GM19025 (cell line): ENCODE data around the gene SPDYE18.
"Not testable (repeated sequence)": the region's sequence is repeated elsewhere in the genome, so short reads cannot be mapped to it uniquely, and the experiment has no call there.

Source experiments
- ATAC-seq: cut with Tn5 transposase; IDR thresholded peaks from one replicate; pipeline ENCODE4 v1.9.1; 2021; ENCODE audit warnings: mild to moderate bottlenecking, low read depth, moderate library complexity; ENCODE audit not compliant: unreplicated experiment

The SPDYE18 gene, protein sequence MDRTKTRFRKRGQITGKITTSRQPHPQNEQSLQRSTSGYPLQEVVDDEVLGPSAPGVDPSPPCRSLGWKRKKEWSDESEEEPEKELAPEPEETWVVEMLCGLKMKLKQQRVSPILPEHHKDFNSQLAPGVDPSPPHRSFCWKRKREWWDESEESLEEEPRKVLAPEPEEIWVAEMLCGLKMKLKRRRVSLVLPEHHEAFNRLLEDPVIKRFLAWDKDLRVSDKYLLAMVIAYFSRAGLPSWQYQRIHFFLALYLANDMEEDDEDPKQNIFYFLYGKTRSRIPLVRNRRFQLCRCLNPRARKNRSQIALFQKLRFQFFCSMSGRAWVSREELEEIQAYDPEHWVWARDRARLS

DNA sequence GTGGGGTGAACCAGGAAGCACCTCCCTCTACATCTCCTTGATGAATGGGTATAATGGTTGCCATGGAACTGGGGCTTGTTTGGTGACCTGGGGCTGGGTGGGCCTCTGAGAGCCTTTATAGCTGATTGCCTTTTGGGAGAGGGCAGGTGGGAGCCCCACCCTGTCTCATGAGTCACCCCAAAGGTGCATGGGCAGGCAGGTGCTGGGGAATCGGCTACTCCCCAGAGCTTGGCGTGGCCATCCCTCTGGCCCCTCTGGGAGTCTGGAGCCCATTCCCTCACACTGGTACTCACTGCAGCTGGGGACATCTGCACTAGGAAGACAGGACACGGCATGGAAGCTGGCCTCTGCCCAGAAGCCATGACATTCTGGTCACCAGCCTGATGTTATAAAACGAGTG is at the start of gene SPDYE18:
SPDYE18 (minus strand) TSS at position 2 of the 400 bp plus-strand sequence. CDS start 2,046 bp downstream, outside the sequence.
- not testable (repeated sequence) for ATAC-seq

DNA sequence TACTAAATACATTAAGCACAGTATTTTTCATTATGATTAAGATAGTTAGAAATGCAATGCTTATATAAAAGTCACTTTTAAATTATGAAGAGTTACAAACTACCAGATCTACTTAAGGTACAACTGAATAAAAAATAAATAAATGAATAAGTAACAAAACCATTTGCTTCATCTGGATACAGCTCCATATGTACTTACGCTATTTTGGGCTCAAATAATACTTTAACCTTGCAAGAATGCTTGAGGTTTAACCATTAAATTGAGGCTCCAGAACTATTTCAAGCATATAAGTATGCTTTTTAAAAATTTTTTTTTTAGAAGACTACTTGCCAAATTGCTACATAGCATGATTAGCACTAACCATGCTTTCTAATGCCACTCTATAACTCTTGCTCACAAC is 46.0 kb upstream of the SPDYE18 start:
- not testable (repeated sequence) for ATAC-seq

DNA sequence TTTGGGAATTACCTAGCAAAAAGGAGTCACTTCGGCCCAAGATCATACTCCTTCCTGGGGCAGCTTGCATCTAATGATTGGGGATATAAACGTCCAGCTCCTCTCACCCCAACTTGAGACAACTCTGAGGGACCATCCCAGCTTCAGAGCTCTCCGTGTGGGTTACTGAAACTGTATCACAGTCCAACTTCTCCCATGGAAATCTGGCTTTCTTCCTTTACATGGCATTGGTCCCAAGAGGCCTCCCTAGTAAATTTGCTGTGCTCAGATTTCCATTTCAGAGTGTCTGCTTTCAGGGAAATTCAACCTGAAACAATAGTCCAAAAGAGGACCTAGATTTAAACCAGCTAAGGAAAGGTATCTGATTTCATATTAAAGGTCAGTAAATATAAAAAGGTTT is 45.3 kb upstream of the SPDYE18 start:
- ATAC-seq = not testable (repeated sequence)

DNA sequence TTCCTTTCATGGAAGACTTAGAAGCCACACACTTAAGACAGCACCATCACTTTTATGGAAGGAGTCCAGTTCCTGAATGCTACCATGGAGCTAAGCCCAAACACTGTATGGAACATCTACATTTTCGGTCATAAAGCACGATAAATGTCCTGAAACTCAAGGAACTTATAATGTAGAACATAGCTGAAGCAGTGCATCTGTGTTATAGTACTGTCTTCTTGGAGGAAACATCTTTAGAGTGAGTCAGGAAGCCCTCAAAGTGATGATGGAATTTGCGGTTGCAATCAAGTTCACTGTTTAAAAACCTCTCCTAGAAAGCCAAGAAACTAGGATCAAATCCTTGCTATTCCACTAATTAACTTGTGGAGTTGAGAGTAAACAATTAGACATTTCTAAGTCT is 43.5 kb upstream of the SPDYE18 start:
- ATAC-seq = not testable (repeated sequence)

DNA sequence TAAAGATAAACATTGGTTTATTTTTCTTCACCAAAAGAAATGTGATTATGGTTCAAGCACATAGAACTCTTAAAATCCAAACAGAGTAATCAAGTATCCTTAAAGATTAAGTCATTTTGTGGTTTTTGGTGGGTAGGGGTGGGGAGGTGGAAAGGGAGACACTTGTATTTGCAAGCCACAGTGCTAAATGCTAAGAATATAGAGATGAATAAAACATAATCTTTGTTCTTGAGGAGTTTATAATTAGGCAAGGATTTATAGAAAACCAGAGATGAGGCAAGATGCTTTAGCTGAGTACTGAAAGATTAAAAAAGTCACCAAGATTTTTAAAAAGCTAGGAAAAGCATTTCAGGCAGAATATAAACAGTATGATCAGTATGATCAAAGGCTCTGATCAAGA is 40.3 kb upstream of the SPDYE18 start:
- not testable (repeated sequence) for ATAC-seq

DNA sequence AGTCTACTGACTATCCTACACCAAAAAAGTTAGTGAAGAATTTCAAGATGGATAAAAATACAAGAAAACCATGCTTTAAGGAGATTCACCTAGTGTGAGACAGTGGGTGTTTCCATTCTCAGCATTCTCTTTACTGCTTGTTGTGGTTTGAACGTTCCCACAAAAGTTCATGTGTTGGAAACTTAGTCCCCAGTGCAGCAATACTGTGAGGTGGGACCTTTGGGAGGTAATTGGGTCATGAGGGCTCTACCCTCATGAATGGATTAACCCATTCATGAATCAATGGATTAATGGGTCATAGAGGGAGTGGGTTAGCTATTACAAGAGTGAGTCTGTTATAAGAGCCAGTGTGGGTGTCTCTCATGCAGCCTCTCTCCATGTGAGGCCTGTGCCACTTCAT is 38.8 kb upstream of the SPDYE18 start:
- ATAC-seq = not testable (repeated sequence)

DNA sequence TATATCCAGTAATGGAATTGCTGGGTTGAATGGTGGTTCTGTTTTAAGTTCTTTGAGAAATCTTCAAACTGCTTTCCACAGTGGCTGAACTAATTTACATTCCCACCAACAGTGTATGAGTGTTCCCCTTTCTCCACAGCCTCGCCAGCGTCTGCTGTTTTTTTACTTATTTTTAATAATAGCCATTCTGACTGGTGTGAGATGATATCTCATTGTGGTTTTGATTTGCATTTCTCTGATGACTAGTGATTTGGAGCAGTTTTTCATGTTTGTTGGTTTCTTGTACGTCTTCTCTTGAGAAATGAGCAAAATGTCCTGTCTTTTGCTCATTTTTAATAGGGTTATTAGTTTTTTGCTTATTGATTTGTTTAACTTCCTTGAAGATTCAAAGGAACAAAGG is 38.1 kb upstream of the SPDYE18 start:
- not testable (repeated sequence) for ATAC-seq

DNA sequence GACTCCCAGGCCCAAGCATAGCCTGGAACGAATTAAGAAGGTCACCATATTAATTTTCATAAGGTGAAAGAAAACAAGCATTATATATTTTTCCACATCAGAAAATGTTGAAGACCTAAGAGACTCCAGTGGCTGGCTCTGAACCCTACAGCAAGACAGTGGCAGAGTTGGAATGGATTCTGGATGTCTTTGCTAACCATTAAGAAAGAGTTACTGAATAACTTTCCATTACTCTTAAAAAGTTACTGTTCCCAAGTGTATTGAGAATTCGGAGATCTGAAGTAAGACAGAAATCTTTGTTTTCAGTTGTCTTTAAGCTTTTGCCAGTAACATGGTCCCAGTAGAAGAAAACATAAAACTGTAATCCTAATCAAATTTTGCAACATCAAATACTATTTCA is 29.9 kb upstream of the SPDYE18 start:
- not testable (repeated sequence) for ATAC-seq

DNA sequence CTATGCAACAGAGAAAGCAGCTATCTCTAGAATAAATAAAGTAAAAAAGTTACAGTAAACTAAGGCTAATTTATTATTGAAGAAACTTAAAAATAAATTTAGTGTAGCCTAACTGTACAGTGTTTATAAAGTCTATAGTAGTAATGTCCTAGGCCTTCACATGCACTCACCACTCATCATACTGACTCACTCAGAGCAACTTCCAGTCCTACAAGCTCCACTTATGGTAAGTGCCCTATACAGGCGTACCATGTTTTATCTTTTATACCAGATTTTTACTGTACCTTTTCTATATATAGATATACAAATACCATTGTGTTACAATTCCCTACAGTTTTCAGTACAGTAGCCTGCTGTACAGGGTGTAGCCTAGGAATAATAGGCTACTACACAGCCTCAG is 19.8 kb upstream of the SPDYE18 start:
- ATAC-seq = not testable (repeated sequence)

DNA sequence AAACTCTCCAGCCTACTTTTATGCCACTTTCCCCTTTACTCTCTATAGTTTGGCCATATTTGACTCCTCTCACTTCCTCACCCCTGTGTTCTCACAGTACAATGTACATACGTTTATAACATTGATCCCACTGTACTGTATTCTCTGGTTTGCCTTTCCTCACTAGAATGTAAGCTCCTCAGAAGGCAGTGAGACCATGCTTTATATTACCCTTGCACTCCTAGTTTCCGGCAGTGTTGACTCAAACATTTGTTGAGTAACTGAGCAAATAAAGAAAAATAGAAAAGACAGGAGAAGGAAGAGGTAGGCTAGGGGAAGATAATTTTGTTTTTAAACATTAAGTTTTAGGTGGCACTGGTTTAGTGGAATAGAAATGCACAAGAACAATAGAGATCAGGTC is 17.9 kb upstream of the SPDYE18 start:
- not testable (repeated sequence) for ATAC-seq

DNA sequence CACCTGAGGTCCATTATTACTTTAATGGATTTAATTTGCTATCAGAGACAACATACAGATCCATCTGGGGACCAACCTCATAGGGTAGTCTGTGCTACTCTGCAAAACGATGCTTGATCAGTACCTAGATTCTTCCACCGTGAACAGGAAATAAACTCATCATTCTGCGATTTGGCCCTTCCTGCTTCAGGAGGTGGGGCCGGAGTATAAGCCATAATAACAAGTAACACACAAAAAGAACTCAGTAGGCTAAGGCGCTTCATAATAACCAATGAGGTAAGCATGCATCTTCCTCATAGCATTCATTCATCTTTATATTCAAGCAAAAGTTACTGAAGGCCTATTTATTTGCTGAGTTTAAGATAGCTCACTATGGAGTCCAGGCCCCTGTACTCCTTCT is 17.3 kb upstream of the SPDYE18 start:
- ATAC-seq = not testable (repeated sequence)

DNA sequence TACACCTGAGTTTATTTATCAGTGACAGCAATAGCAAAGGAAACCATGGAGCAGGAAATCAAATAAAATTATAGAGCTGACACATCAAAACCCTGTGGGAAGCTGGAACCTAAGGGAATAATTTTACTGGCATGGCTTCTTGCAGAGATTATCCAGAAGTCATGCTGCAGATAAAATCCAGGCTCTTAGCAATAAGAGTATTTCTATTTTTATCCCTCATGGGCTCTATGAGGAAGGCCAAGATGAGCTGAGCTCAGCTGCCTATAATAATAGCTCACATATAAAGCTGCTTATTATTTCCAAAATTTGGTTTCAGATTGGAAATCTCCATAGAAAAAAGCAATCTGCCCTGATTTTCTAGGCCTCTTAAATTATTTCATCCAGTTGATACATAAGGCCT is 16.8 kb upstream of the SPDYE18 start:
- not testable (repeated sequence) for ATAC-seq

DNA sequence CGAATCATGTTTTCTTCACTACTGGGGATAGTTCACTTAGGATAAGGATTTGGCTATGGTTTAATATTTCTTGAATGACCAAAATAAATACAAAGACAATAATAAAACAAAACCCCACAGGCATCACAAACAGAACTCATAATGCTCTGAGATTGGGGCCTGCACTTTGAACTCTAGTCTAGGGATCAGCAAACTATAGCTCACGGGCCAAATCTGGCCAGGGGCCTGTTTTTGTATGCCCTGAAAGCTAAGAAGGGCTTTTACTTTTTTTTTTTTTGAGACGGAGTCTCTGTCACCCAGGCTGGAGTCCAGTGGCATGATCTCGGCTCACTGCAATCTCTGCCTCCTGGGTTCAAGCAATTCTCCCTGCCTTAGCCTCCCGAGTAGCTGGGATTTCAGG is 14.7 kb upstream of the SPDYE18 start:
- ATAC-seq = not testable (repeated sequence)

DNA sequence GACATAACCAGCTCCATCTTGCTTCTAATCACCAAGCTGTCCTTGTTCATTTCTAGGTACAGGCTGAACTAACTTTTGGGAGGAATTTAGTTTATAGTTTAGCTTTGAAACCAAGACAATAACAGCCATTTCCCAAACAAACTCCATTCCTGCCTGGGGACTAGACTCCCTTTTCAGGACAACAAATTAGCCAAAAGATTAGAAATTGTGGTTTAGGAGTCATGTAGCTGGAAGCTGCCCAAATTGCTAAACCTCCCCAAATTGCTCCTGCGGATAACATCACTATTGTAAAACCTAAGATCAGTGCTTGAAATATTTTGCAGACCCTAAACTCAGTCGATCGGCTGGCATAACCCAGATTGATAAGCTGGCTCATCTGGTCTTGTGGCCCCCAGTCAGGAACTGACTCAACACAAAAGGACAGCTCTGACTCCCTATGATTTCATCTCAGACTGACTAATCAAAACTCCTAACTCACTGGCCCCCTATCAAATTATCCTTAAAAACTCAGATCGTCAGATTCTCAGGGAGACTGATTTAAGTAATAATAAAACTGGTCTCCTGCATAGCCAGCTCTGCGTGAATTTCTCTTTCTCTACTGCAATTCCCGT is 12.5 kb upstream of the SPDYE18 start:
- not testable (repeated sequence) for ATAC-seq

DNA sequence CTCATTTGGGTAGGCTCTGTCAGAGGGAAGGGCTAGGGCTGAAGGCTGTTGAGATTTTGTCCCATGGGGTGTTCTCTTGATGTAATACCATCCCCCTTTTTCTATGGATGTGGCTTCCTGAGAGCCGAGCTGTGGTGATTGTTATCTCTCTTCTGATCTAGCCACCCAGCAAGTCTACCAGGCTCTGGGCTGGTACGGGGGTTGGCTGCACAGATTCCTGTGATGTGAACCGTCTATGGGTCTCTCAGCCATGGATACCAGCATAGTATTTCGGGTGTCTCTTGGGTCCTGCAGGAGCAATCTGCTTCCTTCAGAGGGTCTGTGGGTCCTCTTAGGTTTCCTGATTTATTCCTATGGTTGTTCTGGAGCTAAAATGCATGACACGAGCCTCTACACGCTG is 8.8 kb upstream of the SPDYE18 start:
- not testable (repeated sequence) for ATAC-seq

DNA sequence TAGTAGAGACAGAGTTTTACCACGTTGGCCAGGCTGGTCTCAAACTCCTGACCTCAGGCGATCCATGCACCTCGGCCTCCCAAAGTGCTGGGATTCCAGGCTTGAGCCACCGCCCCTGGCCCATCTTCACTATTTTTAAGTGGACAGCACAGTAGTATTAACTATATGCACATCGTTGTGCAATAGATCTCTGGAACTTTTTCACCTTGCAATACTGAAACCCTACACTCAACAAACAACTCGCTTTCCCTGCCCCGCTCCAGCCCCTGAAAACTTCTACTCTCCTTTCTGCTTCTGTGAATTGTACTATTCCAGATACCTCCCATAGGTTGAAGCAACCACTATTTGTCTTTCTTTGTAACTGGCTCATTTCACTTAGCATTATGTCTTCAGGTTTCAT is 3.5 kb upstream of the SPDYE18 start:
- ATAC-seq = not testable (repeated sequence)

DNA sequence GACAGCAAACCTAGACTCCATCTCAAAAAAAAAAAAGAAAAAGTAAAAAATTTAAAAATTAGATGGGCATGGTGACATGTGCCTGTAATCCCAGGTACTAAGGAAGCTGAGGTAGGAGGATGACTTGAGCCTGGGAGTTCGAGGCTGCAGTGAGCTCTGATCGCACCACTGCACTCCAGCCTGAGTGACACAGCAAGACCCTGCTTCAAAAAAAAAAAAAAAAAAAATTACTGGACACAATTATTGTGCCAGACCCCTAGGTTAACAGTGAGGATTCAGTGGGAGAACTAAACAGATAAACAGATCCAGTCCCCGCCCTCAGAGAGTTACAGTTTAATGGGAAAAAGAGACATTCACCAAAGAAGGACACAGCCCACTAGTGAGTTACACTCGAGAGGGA is 1.4 kb upstream of the SPDYE18 start:
- ATAC-seq = not testable (repeated sequence)

DNA sequence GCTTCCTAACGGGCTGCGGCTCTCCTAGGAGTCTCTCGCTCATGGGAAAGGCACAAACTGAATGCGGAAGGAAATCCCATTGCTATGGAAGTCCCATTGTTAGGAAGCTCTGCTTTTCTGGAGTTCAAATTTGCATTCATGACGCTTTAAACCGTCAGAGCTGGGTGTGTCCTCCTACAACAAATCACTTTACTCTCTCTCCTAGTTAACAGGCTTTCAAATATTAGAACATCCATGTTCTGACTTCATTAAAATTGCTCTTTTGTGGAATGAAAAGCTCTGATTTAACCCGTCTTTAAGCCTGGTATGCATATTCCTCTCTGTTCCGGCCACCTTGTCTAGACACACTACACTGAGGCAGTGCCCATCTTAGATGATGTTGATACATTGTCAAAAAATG is 30.1 kb downstream of the SPDYE18 start, which contains the start of gene SPDYE17:
SPDYE17 (minus strand) TSS at position 101 of the 400 bp plus-strand sequence. CDS start 1,791 bp downstream, outside the sequence.
- not testable (repeated sequence) for ATAC-seq

DNA sequence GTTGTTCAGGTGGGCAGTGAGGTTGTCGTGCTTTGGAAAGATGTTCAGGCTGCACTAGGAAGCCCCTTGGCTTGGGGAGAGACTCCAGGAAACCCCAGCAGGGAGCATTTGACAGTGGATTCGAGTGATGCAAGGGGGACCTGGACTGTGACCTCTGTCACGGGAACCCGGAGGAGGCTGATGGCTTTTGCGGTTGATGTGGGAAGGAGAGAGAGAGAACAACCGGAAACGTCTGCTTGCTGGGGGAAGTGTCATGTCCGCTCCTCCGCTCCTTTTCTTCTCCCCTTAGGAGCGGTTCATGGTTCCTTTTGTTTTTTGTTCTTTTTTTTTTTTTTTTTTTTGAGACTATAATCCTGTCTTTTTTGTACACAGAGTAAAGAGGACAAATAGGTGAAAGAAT is 36.0 kb downstream of the SPDYE18 start:
- not testable (repeated sequence) for ATAC-seq

DNA sequence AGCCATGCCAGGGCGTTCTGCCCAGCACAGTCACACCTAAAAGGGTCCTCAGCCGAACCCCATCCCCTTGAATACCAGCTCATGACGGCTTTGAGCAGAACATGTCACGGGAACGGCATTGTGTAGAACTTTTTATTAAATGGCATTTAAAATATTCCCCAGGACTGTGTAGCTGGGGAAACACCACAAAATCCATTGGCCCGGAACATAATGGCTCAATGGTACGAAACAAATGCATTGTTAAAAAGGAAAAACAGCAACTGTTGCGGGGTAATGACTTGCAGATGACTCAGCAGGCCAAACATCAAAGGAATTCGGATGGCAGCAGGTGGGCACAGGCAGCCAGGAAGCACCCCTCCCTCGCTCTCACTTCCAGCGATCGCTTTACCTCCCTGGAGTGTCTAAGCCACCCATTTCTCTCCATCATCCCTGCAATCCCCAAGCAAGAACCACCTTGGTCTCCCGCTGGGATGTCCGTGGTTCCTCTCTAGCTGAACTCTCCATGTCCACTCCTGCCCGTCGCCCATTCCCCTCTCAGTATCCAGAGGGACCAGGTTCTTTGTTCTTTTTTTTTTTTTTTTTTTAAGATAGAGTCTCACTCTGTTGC is 52.2 kb downstream of the SPDYE18 start:
- ATAC-seq = not testable (repeated sequence)

DNA sequence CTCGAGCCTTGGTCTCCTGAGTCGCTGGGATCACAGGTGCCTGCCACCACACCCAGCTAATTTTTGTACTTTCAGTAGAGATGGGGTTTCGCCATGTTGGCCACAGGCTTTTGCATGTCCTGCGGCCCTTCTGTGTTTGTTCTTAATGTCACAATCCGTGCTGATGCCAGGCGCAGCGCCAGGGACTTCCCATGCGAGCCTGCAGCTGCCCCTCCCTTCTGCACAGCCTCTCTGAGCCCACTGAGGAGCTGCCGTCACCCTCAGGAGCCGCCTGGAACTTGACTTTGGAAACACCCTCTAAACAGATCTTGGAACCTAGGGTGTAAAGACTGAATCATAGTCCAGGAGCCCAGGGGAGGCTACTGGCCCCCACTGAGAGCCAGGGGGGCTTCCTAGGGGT is 54.4 kb downstream of the SPDYE18 start:
- ATAC-seq = not testable (repeated sequence)
